Umbilical cord (tissue), 2 donors: Measurements from ENCODE around the gene SHISA6. TPM values are rescaled to one million over a fixed set of nuclear protein-coding genes. Genes with fewer than 3 reads are reported as not detected.

Source experiments
- DNase-seq: peaks from one replicate; pipeline ENCODE4 v3.0.0-alpha.2; 2015; ENCODE audit warnings: low spot score
- total RNA-seq: library from RNA; depleted of rRNA; stranded (reverse); fragments of >200 nt; gene quantifications from one replicate; pipeline ENCODE4 v1.2.3, GENCODE V29; 2014; ENCODE audit warnings: low replicate concordance; ENCODE audit not compliant: insufficient read depth

SHISA6 gene
- total RNA-seq, 1 donor from 2014 or later = 0.48 TPM

DNA sequence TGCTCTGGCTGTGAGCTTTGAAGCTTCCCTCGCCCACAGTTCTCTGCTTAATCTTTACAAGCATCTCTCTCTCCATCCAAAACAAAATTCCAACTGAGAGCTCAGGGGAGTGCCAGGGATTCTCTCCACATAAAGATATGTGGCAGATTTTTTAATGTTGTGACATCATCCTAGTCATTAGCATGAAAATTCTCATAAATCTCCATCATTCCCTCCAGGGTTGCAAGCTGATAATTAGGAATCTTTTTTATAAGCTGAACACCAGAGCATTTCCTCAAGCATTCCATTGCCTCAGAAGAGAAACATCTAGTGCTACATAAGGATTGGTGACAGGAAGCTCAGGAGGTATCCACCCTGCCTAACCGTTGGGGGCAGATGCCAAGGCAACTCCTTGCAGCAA, 274.9 kb downstream of the SHISA6 start:
- DNase-seq = no peak

DNA sequence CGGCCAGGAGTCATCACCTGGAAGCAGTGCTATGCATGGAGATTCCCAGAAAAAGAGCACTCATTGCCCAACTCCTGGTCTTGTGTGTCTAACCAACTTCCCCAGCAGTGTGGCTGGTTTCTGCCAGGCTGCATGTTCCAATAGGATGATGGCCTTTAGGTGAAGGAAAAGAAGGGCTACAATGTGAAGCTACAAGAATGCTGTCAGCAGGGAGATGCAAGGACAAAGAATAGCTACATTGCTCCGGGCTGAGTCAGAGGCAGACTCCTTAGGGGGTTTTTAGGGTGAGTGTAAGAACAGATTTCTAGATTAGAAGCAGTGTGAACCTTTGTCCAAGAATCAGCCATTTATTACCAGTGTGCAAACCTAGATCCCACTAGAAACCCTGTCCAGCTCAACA, 294.2 kb downstream of the SHISA6 start:
- no peak for DNase-seq

DNA sequence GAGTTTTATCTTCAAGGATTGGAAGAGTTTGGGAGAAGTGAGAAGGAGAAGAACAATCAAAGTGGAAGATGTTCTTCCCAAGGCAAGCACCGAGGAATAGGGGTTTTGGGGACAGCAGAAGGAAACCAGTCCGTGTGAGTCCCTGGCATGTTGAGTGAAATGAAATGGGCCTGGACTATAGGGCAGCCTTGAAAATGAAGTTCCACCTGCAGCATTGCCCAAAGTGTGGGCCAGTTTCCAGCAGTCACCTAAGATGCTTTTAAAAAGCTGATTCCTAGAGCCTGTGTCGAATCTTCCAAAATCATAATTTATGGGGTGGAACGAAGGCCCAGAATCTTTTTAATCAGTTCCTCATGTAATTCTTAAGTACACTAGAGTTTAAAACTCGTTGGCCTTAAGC, 297.4 kb downstream of the SHISA6 start:
- DNase-seq = no peak

DNA sequence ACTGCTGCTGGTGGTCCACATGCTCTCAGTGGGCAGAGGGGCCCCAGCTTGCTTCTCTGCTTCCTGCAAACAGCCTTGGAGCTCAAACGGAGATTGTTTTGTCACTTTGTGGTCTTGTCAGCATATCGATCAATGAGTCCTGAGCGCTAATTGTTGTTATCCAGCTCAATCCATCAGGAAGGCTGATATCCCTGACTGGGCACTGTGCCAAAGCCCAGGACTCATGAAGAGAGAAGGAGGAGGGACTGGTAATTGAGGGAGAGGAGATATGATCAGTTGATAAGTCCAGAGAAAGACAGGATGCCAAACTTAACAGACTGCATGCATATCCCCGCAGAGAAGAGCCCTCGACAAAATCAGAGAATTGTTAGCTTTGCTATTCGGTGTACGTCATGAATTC, 298.6 kb downstream of the SHISA6 start:
- no peak for DNase-seq

DNA sequence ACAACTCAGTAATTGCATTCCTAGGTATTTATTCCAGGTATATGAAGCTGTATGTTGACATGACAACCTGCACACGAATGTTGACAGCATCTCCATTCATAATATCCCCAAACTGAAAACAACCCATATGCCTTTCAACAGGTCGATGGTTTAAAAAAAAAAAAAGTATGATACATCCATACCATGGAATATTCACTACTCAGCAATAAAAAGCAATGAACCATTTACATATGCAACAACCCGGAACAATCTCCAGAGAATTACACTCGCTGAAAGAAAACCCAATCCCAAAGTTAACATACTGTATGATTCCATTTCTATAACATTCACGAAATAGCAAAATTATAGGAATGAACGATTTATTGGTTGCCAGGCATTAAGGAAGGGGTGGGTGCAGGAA, 304.0 kb downstream of the SHISA6 start:
- no peak for DNase-seq

DNA sequence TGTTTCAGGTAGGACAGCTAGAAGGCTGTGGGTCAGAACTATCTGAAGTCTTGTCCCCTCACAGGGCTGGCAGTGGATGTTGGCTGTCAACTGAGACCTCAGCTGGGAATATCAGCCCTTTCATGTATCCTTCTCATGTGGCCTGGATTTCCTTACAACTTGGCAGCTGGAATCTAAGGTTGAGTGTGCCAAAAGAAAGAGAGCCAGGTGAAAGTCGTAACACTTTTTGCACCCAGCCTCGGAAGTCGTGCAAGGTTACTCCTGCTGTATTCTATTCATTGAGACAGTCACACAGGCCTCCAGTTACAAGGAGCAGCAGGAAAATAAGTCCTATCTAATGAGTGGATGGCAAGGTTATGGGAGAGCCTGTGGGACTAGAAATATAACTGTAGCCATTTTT, 304.7 kb downstream of the SHISA6 start:
- no peak for DNase-seq

DNA sequence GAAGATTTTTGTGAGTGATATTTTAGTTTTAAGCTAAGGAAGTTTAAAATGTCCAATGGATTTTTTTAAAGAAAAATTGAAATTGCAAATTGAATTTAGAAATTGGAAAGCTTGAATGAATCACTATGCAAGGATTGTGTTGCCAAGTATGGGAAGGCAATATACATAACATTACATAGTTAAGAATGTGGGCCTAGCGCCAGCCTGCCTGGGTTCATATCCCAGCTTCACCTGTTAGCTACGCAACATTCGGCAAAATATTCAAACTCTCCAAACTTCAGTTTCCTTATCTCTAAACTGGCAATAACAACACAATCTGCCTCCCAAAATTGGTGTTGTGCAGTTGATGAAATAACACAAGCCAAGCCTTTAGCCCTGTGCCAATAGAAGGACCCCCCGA, 306.8 kb downstream of the SHISA6 start:
- DNase-seq = no peak

DNA sequence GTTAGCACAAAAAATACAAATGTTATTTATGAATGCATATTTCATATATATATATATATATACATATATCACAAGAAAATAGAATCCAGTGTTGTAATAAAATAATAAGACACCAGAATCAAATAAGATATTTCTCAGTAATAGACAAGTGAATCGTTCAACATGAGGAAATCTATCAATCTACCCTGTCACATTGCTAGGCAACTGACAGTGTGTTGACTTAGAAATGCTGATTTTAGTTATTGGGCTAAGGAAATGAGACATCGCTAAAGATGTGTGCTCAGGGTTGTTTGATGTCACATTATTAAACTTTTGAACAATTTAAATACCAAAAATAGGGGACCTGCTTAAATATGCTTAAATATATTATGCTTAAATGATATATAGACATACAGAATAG, 307.4 kb downstream of the SHISA6 start:
- DNase-seq = no peak

DNA sequence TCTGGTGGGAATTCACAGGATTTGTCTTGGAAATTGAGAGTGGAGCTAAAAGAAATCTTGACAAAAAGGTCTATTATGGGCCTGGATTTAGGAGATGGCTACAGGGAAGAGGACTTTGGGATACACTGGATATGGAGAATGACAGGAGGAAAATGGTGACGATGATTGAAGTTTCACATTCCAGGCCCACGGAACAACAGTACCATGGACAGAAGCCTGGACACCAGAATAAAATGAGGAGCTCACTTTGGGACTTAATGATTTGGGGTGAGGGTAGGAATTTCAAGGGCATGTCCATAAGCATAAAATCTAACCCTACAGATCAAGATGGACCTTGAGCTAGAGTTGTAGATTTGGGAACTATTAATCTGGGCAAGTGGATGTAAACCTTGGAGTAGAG, 309.4 kb downstream of the SHISA6 start:
- no peak for DNase-seq

DNA sequence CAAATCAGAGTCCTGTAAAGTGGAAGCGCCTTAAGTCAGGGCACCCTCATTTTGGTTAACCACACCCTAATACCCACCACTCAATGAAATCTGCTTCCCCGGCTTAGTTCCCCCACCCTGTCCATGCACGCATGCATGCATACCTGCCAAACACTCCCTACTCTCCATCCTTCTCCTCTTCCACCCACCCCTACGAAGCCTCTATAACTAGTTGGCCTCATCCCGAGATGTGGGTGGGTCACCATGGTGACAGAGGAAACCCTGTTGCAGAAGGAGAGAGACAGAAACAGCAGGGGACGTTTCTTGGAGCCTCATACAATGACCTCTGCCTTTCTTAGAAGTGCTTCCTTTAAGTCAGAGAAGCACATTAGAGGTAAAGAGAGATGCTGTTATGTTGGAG, 310.4 kb downstream of the SHISA6 start:
- no peak for DNase-seq

DNA sequence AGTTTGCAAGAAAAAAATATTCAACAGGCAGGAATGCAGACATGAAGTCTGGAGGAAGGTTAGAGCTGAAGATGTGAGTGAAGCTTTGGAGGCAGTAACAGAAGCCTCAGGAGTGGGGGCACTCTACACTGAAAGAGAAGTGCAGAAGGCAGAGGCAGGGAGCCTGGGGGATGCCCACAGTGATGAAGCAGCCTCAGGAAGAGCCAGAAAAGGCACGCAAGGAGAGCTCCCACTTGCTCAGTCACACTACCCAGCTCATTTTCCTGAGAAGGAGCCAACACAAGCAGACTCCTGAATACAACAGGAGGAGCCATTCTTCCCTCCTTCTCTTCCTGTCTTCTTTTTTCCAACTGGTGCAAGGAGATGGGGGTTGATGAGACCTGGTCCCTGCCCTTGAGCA, 312.1 kb downstream of the SHISA6 start:
- no peak for DNase-seq

DNA sequence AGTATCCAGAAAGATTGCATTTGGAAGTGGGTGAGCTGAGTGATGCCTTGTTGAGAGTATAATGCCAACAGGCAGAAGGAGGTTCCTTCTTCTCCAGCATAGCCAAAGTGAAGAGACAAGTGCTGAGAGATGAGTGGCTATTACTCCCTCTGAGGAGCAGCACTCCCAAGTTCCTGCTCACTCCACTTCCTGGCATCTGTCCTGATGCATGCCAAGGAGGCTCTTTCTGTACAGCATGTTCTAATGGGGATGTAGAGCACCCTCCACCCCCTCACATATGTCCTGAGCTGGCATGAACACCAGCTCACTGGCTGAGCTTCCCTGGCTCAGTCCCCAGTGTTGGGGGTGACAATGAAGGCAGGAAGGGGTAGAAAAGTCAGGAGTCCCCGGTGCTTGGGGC, 313.0 kb downstream of the SHISA6 start:
- DNase-seq = no peak

DNA sequence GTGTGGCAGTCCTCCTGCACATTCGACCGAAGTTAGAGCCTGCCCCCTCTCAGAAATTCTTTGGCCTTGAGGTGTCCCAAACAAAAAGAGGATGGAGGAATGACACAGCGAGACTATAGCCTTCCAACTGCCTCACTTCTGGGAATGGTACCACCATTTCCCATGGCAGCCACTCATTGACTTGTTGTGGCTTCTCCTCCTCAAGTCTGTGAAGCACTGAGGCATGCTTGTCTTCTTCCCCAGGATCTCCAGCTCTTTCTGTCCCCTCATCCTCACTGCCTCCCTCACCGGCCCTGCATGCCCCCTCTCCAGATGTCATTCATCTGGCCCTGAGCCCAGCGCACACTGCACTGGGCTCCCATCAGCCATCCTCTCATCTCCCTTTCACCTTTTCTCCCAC, 313.5 kb downstream of the SHISA6 start:
- no peak for DNase-seq

DNA sequence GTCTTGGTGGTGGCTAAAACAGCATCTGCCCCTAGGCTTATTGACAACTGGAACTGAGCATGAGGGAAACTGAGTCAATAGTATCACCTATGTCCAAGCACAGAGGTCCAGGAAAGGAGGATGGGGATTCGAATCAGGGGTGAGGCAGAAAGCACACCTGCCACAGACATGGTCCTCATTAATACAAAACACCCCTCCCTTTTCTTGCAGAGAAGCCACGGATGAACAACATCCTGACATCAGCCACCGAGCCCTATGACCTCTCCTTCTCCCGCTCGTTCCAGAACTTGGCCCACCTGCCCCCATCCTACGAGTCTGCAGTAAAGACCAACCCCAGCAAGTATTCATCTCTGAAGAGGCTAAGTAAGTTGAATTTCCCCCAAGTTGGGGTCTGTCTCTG, 314.5 kb downstream of the SHISA6 start:
- DNase-seq = no peak

DNA sequence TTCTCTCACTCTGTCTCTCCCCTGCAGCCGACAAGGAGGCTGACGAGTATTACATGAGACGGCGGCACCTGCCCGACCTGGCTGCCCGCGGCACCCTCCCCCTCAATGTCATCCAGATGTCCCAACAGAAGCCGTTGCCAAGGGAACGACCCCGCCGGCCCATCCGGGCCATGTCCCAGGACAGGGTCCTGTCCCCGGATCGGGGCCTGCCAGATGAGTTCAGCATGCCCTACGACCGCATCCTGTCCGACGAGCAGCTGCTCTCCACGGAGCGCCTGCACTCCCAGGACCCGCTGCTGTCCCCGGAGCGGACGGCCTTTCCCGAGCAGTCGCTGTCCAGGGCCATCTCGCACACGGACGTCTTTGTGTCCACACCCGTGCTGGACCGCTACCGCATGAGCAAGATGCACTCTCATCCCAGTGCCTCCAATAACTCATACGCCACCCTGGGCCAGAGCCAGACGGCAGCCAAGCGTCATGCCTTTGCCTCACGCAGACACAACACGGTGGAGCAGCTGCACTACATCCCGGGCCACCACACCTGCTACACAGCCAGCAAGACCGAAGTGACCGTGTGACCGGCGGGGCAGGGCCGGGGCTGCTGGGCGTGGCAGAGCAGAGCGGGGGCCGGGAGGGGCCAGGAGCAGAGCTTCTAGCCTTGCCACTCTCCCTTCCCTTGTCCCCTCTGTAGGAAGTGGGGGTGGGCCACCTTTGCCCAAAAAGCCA, 316.9 kb downstream of the SHISA6 start:
- DNase-seq = no peak

DNA sequence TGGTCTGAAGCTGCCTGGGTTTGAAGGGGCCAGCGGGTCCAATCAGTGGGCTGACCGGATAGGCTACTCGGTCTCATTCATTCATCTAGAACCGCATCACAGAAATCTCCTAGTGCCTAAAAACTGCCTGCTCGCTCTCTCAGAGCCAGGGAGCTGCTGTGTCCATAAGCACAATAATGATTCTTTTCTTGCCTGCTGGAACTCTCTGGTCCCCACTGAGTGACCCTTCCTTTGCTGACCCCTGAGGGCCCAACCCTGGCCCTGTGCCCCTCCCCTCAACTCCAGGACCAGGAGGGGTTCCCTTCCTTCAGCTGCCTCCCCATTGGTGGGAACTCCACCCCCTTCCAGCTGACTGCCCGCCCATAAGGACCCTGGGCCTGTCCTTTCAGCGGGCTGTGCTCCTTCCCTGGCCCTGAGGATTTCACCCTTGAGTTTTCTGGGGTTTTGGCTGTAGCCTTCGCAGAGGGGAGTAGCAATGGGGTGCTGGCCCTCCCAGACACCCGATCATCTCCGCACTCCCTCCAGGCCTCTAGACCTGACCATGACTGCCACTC, 317.7 kb downstream of the SHISA6 start:
- no peak for DNase-seq

DNA sequence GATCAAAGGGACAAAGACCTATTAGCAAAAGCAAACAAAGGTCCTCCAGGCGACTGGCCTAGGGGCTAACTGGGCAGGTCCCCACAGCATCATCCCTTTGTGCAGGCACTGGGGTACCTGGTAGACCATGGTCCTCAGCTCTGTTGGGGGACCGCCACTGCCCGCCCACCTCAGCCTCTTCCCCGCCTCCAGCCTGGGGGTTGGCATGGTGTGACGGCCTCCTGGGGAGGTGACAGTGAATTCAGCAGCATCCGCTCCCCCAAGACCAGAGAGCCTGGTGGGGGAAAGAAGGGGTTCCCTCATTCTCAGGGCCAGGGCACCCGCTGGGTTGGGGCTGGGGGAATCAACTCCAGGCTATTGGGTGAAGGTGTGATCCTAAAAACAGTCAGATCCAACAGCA, 318.6 kb downstream of the SHISA6 start:
- no peak for DNase-seq

DNA sequence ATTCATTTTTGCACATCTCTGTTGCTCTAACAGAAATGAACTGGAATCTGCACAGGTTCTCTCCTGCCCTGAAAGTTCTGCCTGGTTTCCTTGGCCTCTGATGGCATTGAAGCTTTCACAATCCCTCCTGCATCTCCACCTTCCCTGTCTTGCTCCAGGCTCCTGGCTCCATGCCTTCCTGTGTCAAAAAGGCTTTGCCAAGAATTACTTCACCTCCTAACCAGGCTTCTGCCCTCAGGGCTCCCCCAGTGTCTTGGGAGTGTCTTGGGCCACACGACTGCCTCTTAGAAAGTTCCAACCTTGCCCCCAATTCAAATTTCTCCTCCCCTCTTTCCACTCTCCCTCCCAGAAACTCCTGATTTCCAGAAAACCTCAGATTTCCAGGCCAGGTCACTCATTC, 320.3 kb downstream of the SHISA6 start:
- no peak for DNase-seq

DNA sequence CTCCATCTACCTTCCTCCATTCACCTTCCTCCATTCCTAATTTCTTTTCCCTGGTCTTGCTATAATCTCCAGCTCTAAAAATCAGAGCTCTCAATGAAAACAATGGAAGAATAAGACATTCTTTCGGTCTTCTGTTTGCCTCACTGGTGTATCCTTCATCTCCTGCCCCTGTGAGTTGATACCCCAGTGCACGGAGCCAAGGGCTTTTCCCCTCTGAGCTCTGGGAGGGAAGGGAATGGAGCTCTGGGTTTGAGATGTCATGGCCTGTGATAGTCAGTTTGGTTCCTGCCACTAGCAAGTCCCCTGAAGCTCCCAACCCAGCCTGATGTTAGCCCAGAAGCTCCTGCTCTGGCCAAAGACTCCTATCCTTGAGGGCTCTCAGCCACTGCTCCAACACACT, 320.7 kb downstream of the SHISA6 start:
- DNase-seq = no peak

DNA sequence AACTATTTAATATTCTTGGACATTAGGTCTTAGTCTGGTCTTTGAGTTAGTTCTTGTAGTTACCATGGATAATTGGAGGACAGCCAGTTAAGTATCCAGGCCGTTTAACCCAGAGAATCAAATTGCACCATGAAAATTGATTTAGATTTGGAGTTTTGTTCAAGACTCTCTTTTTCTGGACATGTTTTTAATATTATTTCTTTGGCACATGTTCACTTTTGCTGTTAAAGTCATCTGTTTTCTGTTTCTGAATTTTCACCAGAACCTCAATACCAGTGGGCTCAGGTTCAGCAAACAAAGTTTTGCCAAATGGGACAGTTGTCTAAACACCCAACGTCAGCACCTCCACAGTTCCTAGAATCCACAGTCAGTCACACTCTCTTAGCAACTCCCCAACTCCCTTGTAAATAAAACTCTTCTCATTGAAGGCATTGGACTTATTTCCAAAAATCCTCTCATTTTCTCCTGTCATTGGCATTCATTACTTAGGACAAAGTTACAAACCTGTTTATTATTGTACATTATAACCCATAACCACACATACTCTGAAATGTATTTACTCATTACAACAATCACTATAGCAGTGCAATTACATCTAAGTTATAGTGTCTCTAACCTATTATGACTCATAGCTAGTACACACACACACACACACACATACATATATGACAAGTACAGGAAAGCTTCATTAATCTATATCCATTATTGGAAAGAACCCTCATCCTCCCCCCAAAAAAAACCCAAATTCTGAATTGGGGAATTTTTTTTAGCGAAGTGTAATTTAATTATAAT, 323.8 kb downstream of the SHISA6 start:
- DNase-seq = no peak

DNA sequence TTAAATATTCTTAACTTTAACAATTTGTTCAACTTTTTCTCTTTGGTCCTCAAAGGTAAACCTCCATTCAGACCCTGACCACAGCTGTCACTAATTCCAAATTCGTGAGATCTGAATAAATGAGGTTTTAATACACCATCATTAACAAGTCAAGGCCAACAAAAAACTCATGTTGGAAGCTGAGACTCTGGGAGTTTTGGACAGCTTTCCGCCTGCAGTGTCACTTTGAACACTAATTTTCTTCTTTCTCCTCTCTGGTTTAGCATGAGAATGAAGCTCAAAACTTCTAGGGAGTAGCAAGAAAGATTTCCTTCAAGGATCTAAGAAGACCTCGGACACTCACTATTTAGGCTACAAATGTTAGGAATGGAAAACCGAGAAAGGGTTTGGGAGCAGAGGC, 324.6 kb downstream of the SHISA6 start:
- DNase-seq = no peak

DNA sequence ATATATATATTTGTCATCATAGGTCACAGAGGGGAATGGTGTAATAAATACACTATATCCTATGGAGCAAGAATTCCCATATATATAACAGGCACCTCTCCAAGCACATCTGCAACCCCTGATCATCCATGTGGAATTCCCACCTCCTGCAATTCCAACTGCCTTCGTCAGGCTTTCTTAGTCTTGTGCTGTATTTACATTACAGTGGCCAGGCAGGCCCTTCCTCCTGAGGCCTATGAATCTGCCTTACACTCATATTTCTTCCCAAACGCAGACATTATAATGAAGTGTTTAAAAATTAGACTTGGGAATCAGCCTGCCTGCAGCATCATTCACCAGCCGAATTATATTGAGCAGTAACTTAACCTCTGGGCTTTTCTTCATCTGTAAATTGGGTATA, 338.0 kb downstream of the SHISA6 start:
- no peak for DNase-seq

DNA sequence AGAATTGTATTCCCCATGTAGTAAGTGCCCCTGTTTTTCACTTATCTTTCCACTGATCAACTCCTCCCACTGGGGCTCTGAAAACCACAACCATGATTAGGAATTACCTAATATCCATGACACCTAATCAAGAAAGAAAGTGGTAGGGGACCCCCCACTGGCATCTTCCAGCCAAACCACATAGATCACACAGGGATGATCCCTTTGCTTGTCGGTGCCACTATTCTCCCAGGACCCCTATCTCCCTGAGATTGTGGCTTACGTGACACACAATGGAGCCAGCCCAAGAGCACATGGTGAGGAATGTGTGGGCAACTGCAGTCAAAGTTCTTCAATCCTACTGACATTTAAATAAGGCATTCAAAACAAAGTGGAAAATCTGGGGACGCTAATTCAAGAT, 339.7 kb downstream of the SHISA6 start:
- no peak for DNase-seq
